Lung (tissue), 12 donors: Measurements from ENCODE around the gene CCDC92. TPM values are rescaled to one million over a fixed set of nuclear protein-coding genes. Genes with fewer than 3 reads are reported as not detected.

Source experiments
- ATAC-seq: fragments of 200-7000 bp; cut with Tn5 transposase; one replicate; pipeline ENCODE4 v1.9.1; 2020; ENCODE audit warnings: moderate number of reproducible peaks; ENCODE audit not compliant: insufficient read depth, low FRiP score
- DNase-seq, 3 donors: peaks; one replicate each; pipeline ENCODE4 v3.0.0-alpha.2; 2013 to 2017
- H3K27ac ChIP-seq, 2 donors: one replicate each; pipeline ENCODE4 v1.5.1; 2013; ENCODE audit warnings: mild to moderate bottlenecking in 2 of 2, moderate library complexity in 2 of 2, control low read depth in 1 of 2, inconsistent platforms in 1 of 2, low read depth in 1 of 2, low read length in 1 of 2
- H3K27me3 ChIP-seq, 3 donors: one replicate each; pipeline ENCODE4 v1.5.1; 2013; ENCODE audit warnings: low read length in 2 of 3; ENCODE audit not compliant: control insufficient read depth in 3 of 3, insufficient read depth in 3 of 3
- H3K36me3 ChIP-seq, 4 donors: one replicate each; pipeline ENCODE4 v1.5.1; 2013; ENCODE audit warnings: low read length in 4 of 4, mild to moderate bottlenecking in 1 of 4, moderate library complexity in 1 of 4; ENCODE audit not compliant: control insufficient read depth in 4 of 4, insufficient read depth in 4 of 4
- H3K4me1 ChIP-seq, 5 donors: one replicate each; pipeline ENCODE4 v1.5.1; 2013; ENCODE audit warnings: low read length in 5 of 5, mild to moderate bottlenecking in 2 of 5, moderate library complexity in 1 of 5; ENCODE audit not compliant: control insufficient read depth in 5 of 5, insufficient read depth in 5 of 5
- H3K4me3 ChIP-seq: one replicate; pipeline ENCODE4 v1.5.1; 2013; ENCODE audit warnings: mild to moderate bottlenecking, control low read depth, moderate library complexity
- H3K9ac ChIP-seq, 2 donors: one replicate each; pipeline ENCODE4 v1.5.1; 2013; ENCODE audit warnings: low read length in 2 of 2, control low read depth in 1 of 2; ENCODE audit not compliant: insufficient read depth in 1 of 2
- H3K9me3 ChIP-seq, 4 donors: one replicate each; pipeline ENCODE4 v1.5.1; 2013; ENCODE audit warnings: low read length in 3 of 4, mild to moderate bottlenecking in 1 of 4, moderate library complexity in 1 of 4; ENCODE audit not compliant: control insufficient read depth in 4 of 4, insufficient read depth in 3 of 4
- WGBS, 2 donors: extraction: QIAGEN DNeasy Blood & Tissue Kit; methylation state at CpG; one replicate each; pipeline ENCODE4 v1.1.7; 2013; 5-methylcytosine and 5-hydroxymethylcytosine counted together
- polyA plus RNA-seq, 2 donors: library from polyadenylated mRNA; stranded (reverse); fragments of 200-250 nt; gene quantifications; one replicate each; pipeline ENCODE4 v1.2.1, GENCODE V29; 2013
- total RNA-seq, 2 donors: library from RNA; depleted of rRNA in 1 of 2; stranded (reverse); fragments of >200 nt in 1 of 2; gene quantifications; one replicate each; pipeline ENCODE4 v1.2.1, GENCODE V29; 2014 to 2021
- TF ChIP-seq, protein P1 (sequence below): IDR thresholded peaks from 2 replicates; pipeline ENCODE4 v1.5.1; 2012; ENCODE audit warnings: mild to moderate bottlenecking; ENCODE audit errors: control extremely low read depth, extremely low read depth
- donor health status: control.
- donor health status: control.
- donor health status: Bipolar disorder and iron deficiency.
- donor health status: healthy.
- donor health status: DM: yes; HTN: yes; CAD: no.

The CCDC92 gene
- total and polyA plus RNA-seq, 4 donors = 17.7 to 55.5 (median 34.8) TPM

DNA sequence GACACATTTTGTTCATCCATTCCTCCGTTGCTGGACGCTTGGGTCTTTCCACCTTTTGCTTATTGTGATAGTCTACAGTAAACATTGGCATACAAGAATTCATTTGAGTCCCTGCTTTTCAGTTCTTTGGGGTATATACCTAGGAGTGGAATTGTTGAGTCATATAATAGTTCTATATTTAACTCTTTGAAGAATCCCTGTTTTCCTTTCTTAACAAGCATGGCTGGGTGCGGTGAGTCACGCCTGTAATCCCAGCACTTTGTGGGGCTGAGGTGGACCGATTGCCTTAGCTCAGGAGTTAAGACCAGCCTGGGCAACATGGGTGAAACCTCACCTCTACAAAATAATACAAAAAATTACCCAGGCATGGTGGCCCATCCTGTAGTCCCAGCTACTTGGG lies 75.4 kb downstream of the CCDC92 start:
- no peaks in the 10 kb centered on the region for H3K27me3 ChIP-seq
- no peaks in the 10 kb centered on the region for H3K9me3 ChIP-seq
- H3K9ac ChIP-seq = peak overlapping the region in 1 of 2 donors; percentile 34
- no peak overlapping the region for H3K4me3 ChIP-seq
- peaks cover 0 to 15% (median 7%) of the 10 kb centered on the region in 5 donors for H3K4me1 ChIP-seq
- DNase-seq = no peak
- ATAC-seq = no peak
- WGBS, 2 donors = 87 to 89% methylated on average over 5 of the region's 5 CpGs
- H3K27ac ChIP-seq = no peak overlapping the region
- TF ChIP-seq, protein P1, sequence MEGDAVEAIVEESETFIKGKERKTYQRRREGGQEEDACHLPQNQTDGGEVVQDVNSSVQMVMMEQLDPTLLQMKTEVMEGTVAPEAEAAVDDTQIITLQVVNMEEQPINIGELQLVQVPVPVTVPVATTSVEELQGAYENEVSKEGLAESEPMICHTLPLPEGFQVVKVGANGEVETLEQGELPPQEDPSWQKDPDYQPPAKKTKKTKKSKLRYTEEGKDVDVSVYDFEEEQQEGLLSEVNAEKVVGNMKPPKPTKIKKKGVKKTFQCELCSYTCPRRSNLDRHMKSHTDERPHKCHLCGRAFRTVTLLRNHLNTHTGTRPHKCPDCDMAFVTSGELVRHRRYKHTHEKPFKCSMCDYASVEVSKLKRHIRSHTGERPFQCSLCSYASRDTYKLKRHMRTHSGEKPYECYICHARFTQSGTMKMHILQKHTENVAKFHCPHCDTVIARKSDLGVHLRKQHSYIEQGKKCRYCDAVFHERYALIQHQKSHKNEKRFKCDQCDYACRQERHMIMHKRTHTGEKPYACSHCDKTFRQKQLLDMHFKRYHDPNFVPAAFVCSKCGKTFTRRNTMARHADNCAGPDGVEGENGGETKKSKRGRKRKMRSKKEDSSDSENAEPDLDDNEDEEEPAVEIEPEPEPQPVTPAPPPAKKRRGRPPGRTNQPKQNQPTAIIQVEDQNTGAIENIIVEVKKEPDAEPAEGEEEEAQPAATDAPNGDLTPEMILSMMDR = no peak
- no peaks in the 10 kb centered on the region for H3K36me3 ChIP-seq

DNA sequence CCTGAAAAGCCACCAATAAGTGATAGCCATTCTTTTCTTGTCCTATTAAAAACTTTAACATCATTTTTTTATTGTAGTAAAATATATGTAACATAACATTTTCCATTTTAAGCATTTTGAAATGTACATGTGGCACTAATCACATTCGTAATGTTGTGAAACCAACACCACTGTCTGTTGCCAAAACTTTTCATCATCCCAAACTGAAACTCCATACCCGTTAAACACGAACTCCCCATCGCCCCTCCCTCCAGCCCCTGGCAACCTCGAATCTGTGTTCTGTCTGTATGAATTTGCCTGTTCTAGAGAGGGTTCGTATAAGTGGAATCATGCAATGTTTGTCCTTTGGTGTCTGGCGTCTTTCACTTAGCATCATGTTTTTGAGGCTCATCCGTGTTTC lies 75.9 kb downstream of the CCDC92 start:
- Histone ChIP-seq H3K4me1 (peaks cover 0 to 15% (median 7%) of the 10 kb centered on the region in 5 donors), H3K9ac (peak overlapping the region in 1 of 2 donors; percentile 34), H3K27ac (no peak overlapping the region), H3K36me3 (no peaks in the 10 kb centered on the region), H3K9me3 (no peaks in the 10 kb centered on the region), H3K27me3 (no peaks in the 10 kb centered on the region), H3K4me3 (no peak overlapping the region)
- TF ChIP-seq, protein P1 = no peak
- WGBS, 2 donors = 42 to 61% methylated on average over 8 of the region's 8 CpGs
- DNase-seq (peak; percentile 59 to 91 (median 83)), ATAC-seq (no peak)

DNA sequence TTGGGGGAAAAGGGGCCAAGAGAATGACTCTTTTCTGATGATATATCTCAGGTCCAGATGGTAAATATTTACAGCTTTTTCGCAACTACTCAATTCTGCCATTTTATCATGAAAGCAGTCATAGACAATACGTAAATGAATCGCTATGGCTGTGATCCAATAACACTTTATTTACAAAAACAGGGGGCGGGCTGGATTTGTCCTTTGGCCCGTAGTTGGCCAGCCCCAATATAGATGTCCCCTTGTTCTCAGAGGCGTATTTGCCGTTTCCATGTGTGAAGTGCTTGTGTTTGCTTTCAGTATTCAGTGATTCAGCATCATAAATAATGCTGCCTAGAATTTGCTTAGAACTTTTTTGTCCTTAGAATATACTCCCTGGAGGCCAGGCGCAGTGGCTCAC lies 77.2 kb downstream of the CCDC92 start:
- H3K27ac ChIP-seq = no peak overlapping the region
- no peaks in the 10 kb centered on the region for H3K36me3 ChIP-seq
- TF ChIP-seq, protein P1 = no peak
- H3K9ac ChIP-seq = no peak overlapping the region
- ATAC-seq (no peak), DNase-seq (peak; percentile 83 to 97 (median 95))
- no peak overlapping the region for H3K4me3 ChIP-seq
- no peaks in the 10 kb centered on the region for H3K9me3 ChIP-seq
- WGBS, 2 donors = 77 to 88% methylated on average over 8 of the region's 8 CpGs
- peaks cover 0 to 6% (median 0%) of the 10 kb centered on the region in 3 donors for H3K27me3 ChIP-seq
- peaks cover 0 to 15% (median 7%) of the 10 kb centered on the region in 5 donors for H3K4me1 ChIP-seq

DNA sequence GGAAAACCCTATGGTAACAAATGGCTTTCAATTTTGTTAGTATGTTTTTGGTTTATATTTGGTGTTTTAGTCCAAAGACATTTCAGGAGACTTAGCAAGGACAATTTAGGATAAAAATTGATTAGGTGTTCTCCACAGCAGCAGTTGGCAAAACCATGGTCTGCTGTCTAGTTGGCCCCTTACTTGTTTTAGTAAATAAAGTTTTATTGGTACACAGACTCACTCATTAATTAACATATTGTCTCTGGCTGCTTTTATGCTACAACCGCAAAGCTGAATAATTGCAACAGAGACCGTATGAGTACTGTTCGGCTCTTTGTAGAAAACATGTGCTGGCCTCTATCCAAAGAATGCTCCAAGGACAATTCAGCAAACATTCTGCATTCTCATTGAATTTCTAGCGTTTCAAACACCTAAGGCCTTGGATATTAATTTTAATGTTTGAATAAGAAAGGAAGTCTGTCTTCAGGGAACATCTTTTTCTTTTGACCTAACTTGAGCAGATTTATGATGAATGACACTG lies 77.7 kb downstream of the CCDC92 start:
- WGBS, 2 donors = 51 to 65% methylated on average over 4 of the region's 4 CpGs
- H3K9ac ChIP-seq = no peak overlapping the region

More for the DNA sequence above, 77.7 kb downstream of the CCDC92 start:
- Histone ChIP-seq H3K27me3 (peaks cover 0 to 6% (median under 1%) of the 10 kb centered on the region in 3 donors), H3K9me3 (no peaks in the 10 kb centered on the region), H3K27ac (no peak overlapping the region), H3K4me3 (no peak overlapping the region), H3K4me1 (peaks cover 0 to 15% (median 7%) of the 10 kb centered on the region in 5 donors), H3K36me3 (no peaks in the 10 kb centered on the region)
- peak in 2 of 3 donors; percentile 59 to 70 for DNase-seq
- no peak for ATAC-seq
- TF ChIP-seq, protein P1 = no peak
